Endothelial cell of coronary artery (primary cell): ENCODE measurements around the gene TSPY1. TPM values are rescaled to one million over a fixed set of nuclear protein-coding genes. Genes with fewer than 3 reads are reported as not detected.

Experiments
- total RNA-seq: library from RNA; depleted of rRNA; stranded (reverse); fragments of >200 nt; gene quantifications from 2 replicates; pipeline ENCODE4 v1.2.3, GENCODE V29; 2014

TSPY1 gene
- total RNA-seq, result not detected in 2 replicates

GRCh38 chrY:9466655-9467054 lies at the start of gene TSPY1:
Gene TSPY1, plus strand, starts transcription at chrY:9466955. Its CDS starts 46 bp downstream, at chrY:9467001.

GRCh38 chrY:9486967-9487366 lies 20.2 kb downstream of the TSPY1 start, which contains the start of gene TSPY9:
Gene TSPY9, plus strand, starts transcription at chrY:9487267. Its CDS starts 46 bp downstream, at chrY:9487313.

Other genes with a start within 250 kb of the TSPY1 start
- not detected in 2 replicates for gene TSPY4, start 129.5 kb upstream of the TSPY1 start, total RNA-seq
- not detected in 2 replicates for gene TSPY8, start 109.2 kb upstream of the TSPY1 start, total RNA-seq
- not detected in 2 replicates for gene TSPY3, start 68.5 kb upstream of the TSPY1 start, total RNA-seq
- gene TSPY9, start 20.3 kb downstream of the TSPY1 start, total RNA-seq, result not detected in 2 replicates
- not detected in 2 replicates for gene TSPY10, start 60.9 kb downstream of the TSPY1 start, total RNA-seq